Stomach smooth muscle (tissue), 2 donors: ENCODE results near the gene CHRM5.

ENCODE experiments used
- H3K27ac ChIP-seq: one replicate; pipeline ENCODE4 v1.7.0; 2013; ENCODE audit warnings: mild to moderate bottlenecking, low read length, inconsistent platforms
- H3K27me3 ChIP-seq, 2 donors: one replicate each; pipeline ENCODE4 v1.7.0; 2013; ENCODE audit warnings: low read length in 2 of 2; ENCODE audit not compliant: insufficient read depth in 2 of 2, control insufficient read depth in 1 of 2
- H3K36me3 ChIP-seq, 2 donors: one replicate each; pipeline ENCODE4 v1.7.0; 2013; ENCODE audit warnings: low read length in 2 of 2; ENCODE audit not compliant: control insufficient read depth in 2 of 2, insufficient read depth in 2 of 2
- H3K4me1 ChIP-seq: one replicate; pipeline ENCODE4 v1.7.0; 2013; ENCODE audit warnings: low read length; ENCODE audit not compliant: control insufficient read depth, insufficient read depth
- H3K4me3 ChIP-seq, 2 donors: one replicate each; pipeline ENCODE4 v1.7.0; 2013; ENCODE audit warnings: low read length in 2 of 2
- H3K9ac ChIP-seq, 2 donors: one replicate each; pipeline ENCODE4 v1.7.0; 2013; ENCODE audit warnings: low read length in 2 of 2, mild to moderate bottlenecking in 1 of 2
- H3K9me3 ChIP-seq, 2 donors: one replicate each; pipeline ENCODE4 v1.7.0; 2013; ENCODE audit warnings: low read length in 2 of 2; ENCODE audit not compliant: control insufficient read depth in 2 of 2
- donor health status: healthy.
- donor health status: Pancreatic carcinoma.

CHRM5 gene, protein sequence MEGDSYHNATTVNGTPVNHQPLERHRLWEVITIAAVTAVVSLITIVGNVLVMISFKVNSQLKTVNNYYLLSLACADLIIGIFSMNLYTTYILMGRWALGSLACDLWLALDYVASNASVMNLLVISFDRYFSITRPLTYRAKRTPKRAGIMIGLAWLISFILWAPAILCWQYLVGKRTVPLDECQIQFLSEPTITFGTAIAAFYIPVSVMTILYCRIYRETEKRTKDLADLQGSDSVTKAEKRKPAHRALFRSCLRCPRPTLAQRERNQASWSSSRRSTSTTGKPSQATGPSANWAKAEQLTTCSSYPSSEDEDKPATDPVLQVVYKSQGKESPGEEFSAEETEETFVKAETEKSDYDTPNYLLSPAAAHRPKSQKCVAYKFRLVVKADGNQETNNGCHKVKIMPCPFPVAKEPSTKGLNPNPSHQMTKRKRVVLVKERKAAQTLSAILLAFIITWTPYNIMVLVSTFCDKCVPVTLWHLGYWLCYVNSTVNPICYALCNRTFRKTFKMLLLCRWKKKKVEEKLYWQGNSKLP

DNA sequence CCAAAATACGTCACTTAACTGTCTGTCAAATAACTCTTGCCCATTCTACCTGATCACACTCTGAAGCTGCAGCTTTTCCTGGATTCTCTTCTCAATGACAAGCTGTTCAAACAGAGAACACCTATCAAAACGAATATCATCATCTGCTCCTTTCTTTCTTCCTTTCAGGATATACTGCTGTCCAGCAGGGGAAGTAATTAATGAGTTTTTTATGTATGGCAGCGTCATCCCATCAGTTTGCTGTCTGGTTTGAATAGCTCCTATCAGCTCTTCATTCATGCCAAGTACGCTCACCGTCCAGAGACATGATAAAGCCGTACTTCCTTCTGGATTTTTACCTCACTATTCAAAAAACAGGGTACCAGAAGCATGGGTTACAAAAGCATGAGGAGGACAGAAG lies at the start of gene CHRM5:
Gene CHRM5, plus strand, starts transcription at position 274 of the 400 bp plus-strand sequence. CDS start 94,221 bp downstream, outside the sequence.
- no peaks in the 10 kb centered on the region for H3K36me3 ChIP-seq
- no peaks in the 10 kb centered on the region for H3K4me1 ChIP-seq
- H3K9ac ChIP-seq, result no peak within 1 kb of the TSS
- no peak within 1 kb of the TSS for H3K27ac ChIP-seq
- H3K4me3 ChIP-seq, result no peak within 1 kb of the TSS
- H3K9me3 ChIP-seq, result no peaks in the 10 kb centered on the region
- H3K27me3 ChIP-seq, result no peaks in the 10 kb centered on the region

DNA sequence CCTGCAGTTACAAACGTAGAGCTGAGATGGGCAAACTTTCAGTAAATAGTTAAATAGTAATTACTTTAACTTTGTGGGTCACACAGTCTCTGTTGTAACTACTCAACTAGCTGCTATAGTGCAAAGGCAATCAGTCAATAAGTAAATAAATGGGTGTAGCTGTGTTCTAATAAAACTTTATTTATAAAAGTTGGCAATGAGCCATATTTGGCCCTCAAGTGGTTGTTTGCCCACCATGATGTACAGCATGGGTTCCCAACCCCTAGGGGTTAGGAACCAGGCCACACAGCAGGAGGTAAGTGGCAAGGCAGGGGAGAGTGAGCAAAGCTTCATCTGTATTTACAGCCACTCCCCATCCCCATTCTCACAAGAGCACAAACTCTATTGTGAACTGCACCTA lies 44.9 kb upstream of the CHRM5 start:
- no peaks in the 10 kb centered on the region for H3K4me1 ChIP-seq
- H3K27ac ChIP-seq, result no peak overlapping the region
- no peaks in the 10 kb centered on the region for H3K36me3 ChIP-seq
- no peak overlapping the region for H3K9ac ChIP-seq
- no peak overlapping the region for H3K4me3 ChIP-seq
- H3K27me3 ChIP-seq, result no peaks in the 10 kb centered on the region
- no peaks in the 10 kb centered on the region for H3K9me3 ChIP-seq

DNA sequence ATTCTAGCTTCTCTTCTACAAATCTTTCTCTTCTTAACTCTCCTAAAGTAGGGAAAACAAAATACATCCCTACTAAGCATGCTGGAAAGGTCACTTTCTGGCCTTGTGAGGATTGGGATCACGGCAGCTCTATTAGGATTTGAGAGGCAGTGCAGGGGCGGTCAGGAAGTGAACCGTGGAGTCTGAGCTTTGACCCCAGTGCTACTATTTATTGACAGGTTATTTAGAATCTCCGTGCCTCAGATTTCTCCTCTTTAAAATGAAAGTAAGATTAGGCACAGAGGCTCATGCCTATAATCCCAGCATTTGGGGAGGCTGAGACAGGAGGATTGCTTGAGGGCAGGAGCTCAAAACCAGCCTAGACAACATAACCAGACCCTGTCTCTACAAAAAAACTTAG lies 42.0 kb upstream of the CHRM5 start:
- no peaks in the 10 kb centered on the region for H3K36me3 ChIP-seq
- no peaks in the 10 kb centered on the region for H3K4me1 ChIP-seq
- H3K4me3 ChIP-seq, result no peak overlapping the region

DNA sequence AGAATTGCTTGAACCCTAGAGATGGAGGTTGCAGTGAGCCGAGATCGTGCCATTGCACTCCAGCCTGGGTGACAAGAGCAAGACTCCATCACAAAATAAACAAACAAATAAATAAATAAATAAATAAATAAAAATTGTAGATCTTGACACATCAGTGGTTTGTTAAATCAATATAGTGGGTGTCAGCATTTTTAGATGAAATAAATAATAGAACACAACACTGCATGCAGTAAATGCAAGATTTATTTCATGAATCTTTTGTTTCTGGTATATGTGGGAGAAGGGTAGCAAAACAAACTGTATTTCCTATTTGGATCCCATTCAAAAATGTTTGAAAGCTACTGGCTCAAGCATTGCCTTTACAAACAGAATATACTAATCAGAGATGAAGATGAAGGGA lies 35.6 kb upstream of the CHRM5 start:
- H3K27ac ChIP-seq, result no peak overlapping the region
- H3K4me1 ChIP-seq, result no peaks in the 10 kb centered on the region
- no peak overlapping the region for H3K9ac ChIP-seq
- no peaks in the 10 kb centered on the region for H3K36me3 ChIP-seq
- no peak overlapping the region for H3K4me3 ChIP-seq
- H3K27me3 ChIP-seq, result no peaks in the 10 kb centered on the region
- H3K9me3 ChIP-seq, result no peaks in the 10 kb centered on the region

More for the DNA sequence above, 42.0 kb upstream of the CHRM5 start:
- H3K9ac ChIP-seq, result no peak overlapping the region
- no peaks in the 10 kb centered on the region for H3K9me3 ChIP-seq
- no peaks in the 10 kb centered on the region for H3K27me3 ChIP-seq
- H3K27ac ChIP-seq, result no peak overlapping the region

DNA sequence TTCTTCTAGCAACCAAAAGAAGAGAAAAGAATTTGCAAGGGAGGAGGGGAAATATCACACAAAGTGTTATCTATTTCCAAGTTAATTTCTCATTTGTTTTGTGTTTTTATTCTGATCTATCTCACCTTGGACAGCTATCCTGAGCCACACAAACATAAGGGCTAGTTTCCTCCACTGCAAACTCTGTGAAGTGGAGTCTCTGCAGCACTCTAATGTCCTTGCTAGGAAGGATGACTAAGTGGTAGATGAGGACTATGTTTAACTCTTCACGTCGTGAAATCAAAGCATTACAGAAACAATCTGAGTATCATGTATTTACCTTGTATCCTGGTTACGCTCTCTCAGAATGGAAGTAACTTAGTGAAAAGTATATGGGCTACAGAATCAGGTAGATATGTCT lies 33.9 kb upstream of the CHRM5 start:
- Histone ChIP-seq H3K9ac (no peak overlapping the region), H3K36me3 (no peaks in the 10 kb centered on the region), H3K27ac (no peak overlapping the region), H3K4me1 (no peaks in the 10 kb centered on the region), H3K9me3 (no peaks in the 10 kb centered on the region), H3K4me3 (no peak overlapping the region), H3K27me3 (no peaks in the 10 kb centered on the region)

DNA sequence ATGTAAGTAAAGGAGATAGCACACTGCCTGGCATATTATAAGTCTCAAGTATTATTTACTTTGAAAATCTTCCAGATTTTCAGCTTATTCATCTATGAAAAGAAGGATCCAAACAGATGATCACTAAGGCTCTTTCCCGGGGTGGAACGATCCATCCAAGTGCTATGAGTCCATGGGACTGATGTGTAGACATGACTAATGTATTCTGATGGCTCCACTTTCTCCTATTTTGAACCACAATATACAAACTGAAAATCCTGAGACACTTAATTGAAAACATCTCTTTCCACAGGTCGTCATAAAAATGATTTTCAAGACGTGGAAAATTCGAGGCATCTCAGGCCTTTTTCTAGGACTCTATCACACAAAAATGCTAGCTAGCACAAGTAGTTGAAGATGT lies 33.4 kb upstream of the CHRM5 start:
- no peaks in the 10 kb centered on the region for H3K4me1 ChIP-seq
- H3K27me3 ChIP-seq, result no peaks in the 10 kb centered on the region
- H3K27ac ChIP-seq, result no peak overlapping the region
- no peaks in the 10 kb centered on the region for H3K36me3 ChIP-seq
- no peak overlapping the region for H3K4me3 ChIP-seq
- H3K9ac ChIP-seq, result no peak overlapping the region
- no peaks in the 10 kb centered on the region for H3K9me3 ChIP-seq

DNA sequence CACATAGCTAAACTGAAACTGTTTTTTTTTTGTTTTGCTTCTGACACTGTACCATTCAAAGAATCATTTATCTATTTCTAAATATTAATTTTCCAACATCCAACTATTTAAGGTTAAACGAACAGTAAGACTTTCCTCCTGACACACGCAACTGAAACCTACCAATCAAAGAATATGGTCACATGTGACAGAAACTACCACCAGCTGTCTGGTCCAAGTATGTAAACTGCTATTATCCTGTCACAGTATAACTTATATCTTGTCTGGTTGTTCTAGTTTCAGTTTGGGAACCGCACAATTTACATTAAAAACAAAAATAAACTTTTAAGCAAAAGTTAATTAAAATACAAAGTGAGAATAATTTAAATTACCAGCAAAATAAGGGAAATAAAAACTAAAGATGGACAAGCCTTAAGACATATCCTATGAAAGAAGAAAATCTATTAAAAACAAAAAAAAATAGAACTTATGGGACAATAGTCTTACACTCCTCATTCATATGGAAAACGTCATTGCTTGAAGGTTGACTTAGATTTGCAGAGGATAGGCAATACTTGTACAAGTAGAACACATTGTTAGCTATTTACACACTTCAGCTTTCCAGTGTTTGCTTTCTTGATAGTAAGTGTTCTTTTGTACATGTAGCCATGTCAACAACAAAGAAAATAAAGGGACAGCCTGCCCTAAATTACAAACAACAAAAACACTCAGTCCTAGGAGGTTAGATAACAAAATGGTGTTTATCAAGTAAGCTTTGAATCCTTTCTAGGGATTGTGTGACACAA lies 26.8 kb upstream of the CHRM5 start:
- no peak overlapping the region for H3K4me3 ChIP-seq
- H3K27ac ChIP-seq, result no peak overlapping the region
- H3K36me3 ChIP-seq, result peaks cover 0 to 1% of the 10 kb centered on the region in 2 donors
- H3K9ac ChIP-seq, result no peak overlapping the region
- H3K9me3 ChIP-seq, result no peaks in the 10 kb centered on the region
- no peaks in the 10 kb centered on the region for H3K4me1 ChIP-seq
- no peaks in the 10 kb centered on the region for H3K27me3 ChIP-seq

DNA sequence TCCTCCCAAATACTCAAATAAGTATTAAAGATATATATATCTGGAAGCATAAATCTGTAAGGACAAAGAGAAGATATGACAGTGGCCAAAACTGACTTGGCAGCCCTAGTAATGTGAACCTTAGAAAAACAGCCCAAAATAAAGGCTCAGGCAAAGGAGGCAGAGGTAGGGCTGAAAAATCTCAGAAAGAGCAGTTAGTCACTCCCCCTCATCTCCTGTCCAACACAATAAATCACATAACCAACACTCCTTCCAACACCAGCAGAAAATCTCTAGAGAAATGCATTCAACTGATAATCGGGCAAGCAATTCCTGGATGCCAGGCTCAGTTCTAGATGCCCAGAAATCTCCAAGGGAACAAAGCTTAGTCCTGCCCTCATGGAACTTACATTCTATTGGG lies 22.1 kb upstream of the CHRM5 start:
- no peaks in the 10 kb centered on the region for H3K27me3 ChIP-seq
- no peak overlapping the region for H3K4me3 ChIP-seq
- no peaks in the 10 kb centered on the region for H3K9me3 ChIP-seq
- no peaks in the 10 kb centered on the region for H3K4me1 ChIP-seq
- H3K9ac ChIP-seq, result no peak overlapping the region
- peaks cover 0 to 2% of the 10 kb centered on the region in 2 donors for H3K36me3 ChIP-seq
- H3K27ac ChIP-seq, result no peak overlapping the region

DNA sequence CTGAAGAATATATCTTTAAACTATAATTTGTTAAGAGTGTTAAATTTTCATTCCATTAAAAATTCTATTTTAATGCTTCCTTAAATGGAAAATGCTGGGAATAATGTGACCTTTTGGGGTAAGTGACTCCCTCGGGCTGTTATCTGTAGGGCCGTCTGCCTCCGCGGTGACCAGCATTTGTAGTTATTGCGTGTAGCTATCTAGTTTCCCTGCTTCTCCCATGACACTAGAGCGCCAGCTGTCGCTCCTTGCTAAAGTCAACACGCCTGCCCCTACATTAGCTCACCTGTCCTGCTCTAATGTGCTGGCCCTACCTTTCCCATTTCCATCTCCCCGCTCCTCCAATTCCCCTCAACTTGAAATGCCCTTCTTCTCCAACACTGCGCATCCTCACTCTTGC lies 12.4 kb upstream of the CHRM5 start:
- Histone ChIP-seq H3K9ac (no peak overlapping the region), H3K36me3 (no peaks in the 10 kb centered on the region), H3K4me1 (no peaks in the 10 kb centered on the region), H3K27ac (no peak overlapping the region), H3K9me3 (no peaks in the 10 kb centered on the region), H3K27me3 (no peaks in the 10 kb centered on the region), H3K4me3 (no peak overlapping the region)

DNA sequence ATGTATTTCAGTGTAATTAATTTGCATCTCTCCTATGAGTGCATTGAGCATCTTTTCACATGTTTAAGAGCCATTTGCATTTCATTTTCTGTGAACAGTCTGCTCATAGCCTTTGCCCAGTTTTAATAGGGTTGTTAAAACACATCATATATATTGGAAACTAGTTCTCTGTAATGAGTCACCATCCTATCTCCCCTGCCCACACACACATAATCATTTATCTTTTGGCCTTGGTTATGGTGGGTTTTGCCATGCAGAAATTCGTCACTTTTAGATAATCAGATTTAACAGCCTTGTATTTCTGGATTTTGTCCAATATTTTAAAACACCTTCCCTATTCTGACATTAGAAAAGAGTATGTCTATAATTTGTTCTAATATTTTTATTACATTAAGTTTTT lies 11.9 kb upstream of the CHRM5 start:
- Histone ChIP-seq H3K4me1 (no peaks in the 10 kb centered on the region), H3K36me3 (no peaks in the 10 kb centered on the region), H3K27ac (no peak overlapping the region), H3K4me3 (no peak overlapping the region), H3K9me3 (no peaks in the 10 kb centered on the region), H3K27me3 (no peaks in the 10 kb centered on the region), H3K9ac (no peak overlapping the region)
